ENCODE data around the gene C3orf62.

DNA sequence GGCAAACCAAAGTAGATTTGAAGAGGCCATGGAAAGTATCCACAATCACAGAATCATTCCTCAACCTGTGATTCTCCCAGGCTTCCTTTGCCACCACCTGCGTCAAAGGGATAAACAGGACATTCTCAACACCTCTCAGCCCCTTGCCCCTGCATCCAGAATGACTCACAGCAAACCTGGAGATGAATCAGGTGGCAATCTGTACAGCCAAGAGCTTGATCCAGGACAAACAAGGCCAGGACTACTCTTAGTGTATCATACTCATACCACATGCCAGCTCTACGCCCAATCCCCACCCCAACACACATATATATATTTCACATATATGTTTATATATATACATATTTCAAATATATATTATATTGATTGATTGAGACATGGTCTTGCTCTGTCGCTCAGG, 23.6 kb upstream of the C3orf62 start:
- TF ChIP-seq REST (IDR thresholded peaks at IDR 0.05; ENCODE audit: insufficient read depth in 1 of 2, low read depth in 2 of 2, low read length in 2 of 2), result no peak
- no peak for TF ChIP-seq SIN3A (IDR thresholded peaks at IDR 0.05; ENCODE audit: borderline replicate concordance, insufficient read depth, low read length)
- no peak for TF ChIP-seq TAF1 (IDR thresholded peaks at IDR 0.05; ENCODE audit: borderline replicate concordance, insufficient read depth, low read length)
- no peak for TF ChIP-seq POLR2AphosphoS5 (IDR thresholded peaks at IDR 0.05; ENCODE audit: low read depth, low read length)
- no peak for TF ChIP-seq FOXP2 (optimal IDR thresholded peaks at IDR 0.05; ENCODE audit: borderline replicate concordance, extremely low read depth, extremely low read length, insufficient read depth)

Data from PFSK-1 (cell line).